GM19438 (cell line): ENCODE results near the gene SIGLEC7.
"Not testable (repeated sequence)": the region's sequence is repeated elsewhere in the genome, so short reads cannot be mapped to it uniquely, and the experiment has no call there.

ENCODE experiments used
- ATAC-seq: cut with Tn5 transposase; IDR thresholded peaks from one replicate; pipeline ENCODE4 v1.9.1; 2021; ENCODE audit warnings: low read depth; ENCODE audit not compliant: unreplicated experiment

Gene SIGLEC7

DNA sequence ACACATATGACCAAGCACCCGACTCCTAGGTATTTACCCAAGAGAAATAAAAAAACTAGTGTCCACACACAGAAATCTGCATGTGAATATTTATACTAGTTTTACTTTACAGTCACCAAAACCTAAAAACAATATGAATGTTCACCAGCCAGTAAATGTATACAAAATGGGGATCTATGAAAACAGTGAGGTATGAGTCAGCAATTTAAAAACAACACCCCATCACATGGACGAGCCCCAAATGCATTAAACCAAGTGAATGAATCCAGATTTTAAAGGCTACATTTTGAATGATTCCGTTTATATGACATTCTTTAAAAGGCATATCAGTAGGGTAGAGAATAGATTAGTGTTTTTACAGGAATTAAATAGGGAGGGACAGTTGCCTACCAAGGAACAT, 22.1 kb downstream of the SIGLEC7 start:
- ATAC-seq: no peak

GRCh38 chr19:51166846-51167490, 24.9 kb downstream of the SIGLEC7 start:
- ATAC-seq: no peak

DNA sequence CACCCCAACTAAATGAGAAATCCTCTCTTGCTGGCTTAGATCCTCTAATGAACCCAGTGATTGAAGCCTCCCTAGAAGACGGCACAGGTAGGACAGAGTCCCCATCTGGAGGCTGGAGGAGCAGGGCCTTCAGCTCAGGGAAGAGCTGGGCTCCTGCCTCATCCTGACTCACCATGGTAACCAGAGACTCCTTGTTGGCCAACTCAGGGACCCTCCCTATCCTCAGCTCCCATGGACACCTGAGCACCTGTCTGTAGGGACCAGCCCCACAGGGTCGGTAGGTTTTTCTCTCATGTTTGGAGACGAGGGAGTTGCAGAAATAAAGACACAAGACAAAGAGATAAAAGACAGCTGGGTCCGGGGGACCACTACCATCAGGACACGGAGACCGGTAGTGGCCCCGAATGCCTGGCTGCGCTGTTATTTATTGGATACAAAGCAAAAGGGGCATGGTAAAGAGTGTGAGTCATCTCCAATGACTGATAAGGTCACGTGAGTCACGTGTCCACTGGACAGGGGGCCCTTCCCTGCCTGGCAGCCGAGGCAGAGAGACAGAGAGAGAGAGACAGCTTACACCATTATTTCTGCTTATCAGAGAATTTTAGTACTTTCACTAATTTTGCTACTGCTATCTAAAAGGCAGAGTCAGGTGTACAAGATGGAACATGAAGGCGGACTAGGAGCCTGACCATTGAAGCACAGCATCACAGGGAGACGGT, 26.6 kb downstream of the SIGLEC7 start:
- ATAC-seq: no peak

DNA sequence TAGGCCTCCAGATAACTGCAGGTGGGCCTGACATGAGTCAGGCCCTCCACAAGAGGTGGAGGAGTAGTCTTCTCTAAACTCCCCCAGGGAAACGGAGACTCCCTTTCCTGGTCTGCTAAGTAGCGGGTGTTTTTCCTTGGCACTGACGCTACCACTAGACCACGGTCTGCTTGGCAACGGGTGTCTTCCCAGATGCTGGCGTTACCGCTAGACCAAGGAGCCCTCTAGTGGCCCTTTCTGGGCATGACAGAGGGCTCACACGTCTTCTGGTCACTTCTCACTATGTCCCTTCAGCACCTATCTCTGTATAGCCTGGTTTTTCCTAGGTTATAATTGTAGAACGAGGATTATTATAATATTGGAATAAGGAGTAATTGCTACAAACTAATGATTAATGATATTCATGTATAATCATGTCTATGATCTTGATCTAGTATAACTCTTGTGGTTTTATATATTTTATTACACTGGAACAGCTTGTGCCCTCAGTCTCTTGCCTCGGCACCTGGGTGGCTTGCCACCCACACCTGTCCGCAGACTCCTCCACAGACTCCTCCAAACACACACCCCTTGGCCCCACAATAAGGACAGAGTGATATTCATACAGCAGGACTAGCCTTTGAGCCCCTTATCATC, 27.3 kb downstream of the SIGLEC7 start:
- not testable (repeated sequence) for ATAC-seq

DNA sequence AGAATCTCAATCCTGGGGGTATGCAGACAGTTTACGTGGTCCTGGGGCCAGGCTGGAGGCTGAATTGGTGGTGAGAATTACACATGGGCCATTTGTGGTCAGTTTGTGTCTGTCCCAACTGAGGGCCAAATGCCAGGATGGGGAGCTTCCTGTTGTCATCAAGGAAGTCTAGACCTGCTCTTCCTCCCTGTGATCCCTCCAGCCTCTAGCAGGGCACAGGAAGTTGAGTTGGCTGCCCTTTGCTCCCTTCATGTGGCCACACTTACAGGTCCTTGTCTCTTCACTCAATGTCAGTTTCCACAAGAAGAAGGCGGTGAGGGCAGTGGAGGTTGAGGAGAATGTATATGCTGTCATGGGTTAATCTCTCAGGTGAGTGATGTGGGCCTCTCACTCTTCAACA, 30.1 kb downstream of the SIGLEC7 start:
- ATAC-seq: no peak

DNA sequence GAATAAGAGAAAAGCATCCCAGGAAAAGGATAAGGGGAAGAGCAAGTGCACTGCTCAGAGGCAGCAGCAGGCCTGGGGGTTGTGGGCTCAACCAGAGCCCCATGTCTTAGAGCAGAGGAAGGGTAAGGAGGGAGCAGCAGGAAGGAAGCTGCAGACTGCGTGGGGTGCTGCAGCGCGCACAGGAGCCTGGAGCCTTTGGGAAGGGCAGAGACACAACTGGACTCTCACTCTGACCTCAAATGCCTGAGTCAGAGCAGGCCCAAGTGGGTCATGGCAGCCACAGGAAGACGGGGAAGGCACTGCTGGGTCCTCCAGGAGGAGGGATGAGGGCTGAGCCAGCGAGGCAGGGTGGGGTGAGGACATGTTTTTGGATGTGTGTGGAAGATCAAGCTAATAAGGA, 31.6 kb downstream of the SIGLEC7 start:
- no peak for ATAC-seq

DNA sequence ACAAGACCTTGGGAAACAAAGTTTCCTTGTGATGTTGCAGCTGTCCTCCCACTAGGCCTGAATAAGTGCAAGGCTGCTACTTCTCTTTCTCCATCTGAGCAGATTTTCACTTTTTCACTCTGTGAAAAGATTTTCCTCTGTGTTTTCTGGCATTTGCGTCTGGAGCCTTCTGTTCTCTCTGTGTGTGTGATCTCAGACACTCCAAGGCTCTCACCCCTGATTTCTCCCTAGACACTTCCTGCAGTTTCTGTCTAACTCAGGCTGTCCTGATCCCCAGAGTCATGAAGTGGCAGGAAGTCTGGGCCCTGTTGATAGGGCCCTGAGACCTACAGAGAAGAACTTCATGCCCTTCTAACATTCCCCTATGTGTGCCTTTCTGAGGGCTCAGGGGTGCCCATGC, 37.2 kb downstream of the SIGLEC7 start:
- no peak for ATAC-seq

DNA sequence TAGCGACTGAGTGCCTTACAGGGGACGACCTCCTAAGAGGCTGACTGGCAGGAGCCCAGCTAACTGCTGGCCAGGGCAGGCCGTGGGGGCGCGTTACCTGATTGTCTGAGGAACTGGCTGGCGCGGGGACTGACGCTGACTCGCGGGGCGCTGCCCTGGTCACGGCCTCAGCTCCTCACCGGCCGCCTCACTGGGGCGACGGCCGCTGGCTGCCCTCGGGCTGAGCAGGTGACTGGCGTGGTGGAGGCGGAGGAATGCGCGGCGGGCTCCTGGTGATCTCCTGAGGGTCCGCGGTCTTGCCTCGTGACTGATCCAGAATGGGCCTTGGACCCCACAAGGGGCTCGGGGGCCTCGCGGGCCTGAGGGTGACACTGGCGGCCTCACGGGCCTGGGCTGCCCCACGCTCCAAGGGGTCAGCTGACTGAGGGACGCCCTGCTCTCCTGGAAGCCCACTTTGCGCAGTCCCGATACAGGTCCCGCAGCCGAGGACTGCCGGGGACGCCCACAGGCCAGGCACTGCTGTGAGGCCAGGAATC, 39.3 kb downstream of the SIGLEC7 start:
- ATAC-seq: no peak

- ATAC-seq: no peak
These were observed 39.9 kb downstream of the SIGLEC7 start for GRCh38 chr19:51181913-51182419.

DNA sequence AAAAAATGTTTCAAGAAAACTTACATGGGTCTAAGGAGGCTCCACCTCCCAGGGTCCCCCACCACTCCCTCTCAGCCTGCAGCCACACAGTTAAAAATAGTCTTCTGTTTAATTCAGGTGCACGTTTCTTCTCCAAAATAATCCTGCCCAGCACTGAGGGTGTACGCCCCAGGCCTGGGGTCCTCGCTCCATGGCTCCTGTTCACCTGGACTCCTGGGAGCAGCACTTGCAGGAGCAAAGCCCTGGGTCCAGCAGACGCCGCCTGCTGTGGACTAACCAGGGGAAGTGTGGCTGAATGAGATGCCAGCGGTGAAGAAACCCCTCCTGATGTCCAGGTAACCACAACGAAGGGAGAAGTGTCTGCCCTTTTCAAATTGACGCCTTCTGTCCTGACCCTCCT, 41.5 kb downstream of the SIGLEC7 start:
- no peak for ATAC-seq

DNA sequence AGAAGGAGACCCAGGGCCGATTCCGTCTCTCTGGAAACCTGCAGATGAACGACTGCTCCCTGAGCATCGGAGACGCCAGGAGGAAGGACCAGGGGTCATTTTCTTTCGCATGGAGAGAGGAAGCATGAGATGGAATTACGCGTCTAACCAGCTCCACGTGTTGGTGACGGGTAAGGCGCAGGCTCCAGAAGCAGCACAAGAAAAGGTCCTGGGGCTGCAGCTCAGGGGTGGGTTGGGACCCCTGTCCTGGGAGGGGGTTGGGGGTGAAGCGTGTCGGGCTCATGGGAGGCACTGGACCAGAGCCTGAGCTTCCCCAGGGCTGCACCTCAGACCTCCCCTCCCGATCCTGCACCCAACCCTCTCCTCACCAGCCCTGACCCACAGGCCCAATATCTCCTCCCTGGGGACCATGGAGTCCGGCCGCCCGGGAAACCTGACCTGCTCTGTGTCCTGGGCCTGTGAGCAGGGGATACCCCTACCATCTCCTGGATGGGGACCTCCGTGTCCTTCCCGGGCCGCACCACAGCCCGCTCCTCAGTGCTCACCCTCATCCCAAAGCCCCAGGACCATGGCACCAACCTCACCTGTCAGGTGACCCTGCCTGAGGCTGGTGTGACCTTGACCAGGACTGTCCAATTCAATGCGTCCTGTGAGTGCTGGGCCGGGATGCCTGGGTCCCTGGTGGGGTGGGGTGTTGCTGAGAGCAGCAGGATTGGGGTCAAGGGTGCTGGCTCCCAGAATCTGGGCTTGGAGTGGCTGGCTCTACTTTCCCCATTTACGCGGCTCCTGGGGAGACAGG, 43.2 kb downstream of the SIGLEC7 start:
- ATAC-seq: no peak

GRCh38 chr19:51185868-51186215, 43.7 kb downstream of the SIGLEC7 start:
- no peak for ATAC-seq

- no peak for ATAC-seq
These were observed 44.2 kb downstream of the SIGLEC7 start for GRCh38 chr19:51186323-51186722.

- ATAC-seq: no peak
These were observed 45.5 kb downstream of the SIGLEC7 start for GRCh38 chr19:51187395-51188226.

DNA sequence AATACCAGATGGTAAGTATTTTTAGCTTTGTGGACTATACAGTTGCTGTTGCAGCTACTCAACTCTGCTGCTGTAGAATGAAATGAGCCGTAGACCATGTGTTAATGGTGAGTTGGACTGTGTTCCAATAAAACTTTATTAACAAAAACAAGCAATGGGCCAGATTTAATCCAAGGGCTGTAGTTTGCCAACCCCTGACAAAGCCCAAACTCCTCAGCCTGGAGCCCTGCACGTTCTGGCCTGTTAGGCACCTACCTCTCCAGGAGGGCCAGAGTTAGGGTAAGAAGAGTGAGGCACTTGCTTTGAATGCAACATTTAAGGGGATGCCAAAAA, 46.1 kb downstream of the SIGLEC7 start:
- ATAC-seq: no peak

- no peak for ATAC-seq
These were observed 50.6 kb downstream of the SIGLEC7 start for GRCh38 chr19:51192689-51193088.

DNA sequence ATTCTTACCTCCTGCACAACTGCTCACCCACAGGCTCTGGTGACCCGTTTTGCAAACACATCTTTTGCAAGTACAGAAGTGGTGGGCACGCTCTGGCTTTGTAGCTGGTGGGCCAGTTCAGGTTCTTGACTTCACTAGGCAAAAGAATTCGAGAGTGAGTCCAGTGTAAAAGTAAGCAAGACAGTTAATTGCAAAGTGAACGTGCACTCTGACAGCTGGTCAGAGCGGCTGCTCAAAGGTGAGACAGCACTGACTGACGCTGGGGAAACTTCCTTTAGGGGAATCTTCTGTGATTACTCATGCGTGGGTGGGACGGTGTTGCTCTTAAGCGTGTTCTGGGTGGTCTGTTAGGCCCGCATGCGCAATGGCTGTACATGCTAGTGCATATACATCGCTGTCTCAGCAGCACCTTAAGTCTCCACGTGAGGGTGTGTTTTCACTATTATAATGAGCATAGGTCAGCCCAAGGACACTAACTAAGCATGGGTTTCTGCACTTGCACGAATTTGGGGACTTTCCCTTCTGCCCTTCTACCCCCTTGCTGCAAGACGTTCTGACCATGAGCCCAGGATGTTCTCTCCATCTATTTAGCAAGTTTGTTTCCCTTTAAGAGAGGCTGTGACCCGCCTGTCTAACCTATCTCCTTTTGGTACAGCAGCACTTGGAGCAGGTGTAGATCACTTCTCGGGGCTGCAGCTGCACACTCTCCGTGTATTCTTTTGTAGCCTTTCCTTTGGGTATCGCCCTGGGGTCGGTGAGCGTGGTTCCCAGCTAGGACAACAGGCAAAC, 52.6 kb downstream of the SIGLEC7 start:
- no peak for ATAC-seq

GRCh38 chr19:51195316-51195586, 53.1 kb downstream of the SIGLEC7 start:
- ATAC-seq: no peak

GRCh38 chr19:51195616-51196015, 53.5 kb downstream of the SIGLEC7 start:
- ATAC-seq: no peak

DNA sequence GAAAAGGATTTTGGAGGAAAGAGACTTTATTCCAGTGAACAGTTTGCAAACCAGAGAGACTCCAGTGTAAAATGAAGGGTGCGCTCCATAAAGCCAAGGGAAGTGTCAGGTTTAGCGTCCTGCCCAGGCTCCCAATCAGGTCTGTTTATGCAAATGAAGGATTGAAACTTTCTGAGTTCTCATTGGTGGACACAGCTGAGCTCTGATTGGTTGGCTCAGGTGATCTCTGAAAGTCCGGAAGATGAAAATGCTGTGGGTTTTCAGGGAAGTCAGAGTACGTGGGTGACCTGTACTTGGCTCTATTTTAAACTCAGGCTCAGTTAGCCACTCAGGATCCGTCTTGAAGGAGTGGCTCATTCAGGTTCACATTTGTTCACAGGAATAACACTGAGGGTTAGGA, 54.1 kb downstream of the SIGLEC7 start:
- no peak for ATAC-seq
